Heart left ventricle (tissue), 16 donors: ENCODE measurements around the gene KCNMA1. TPM values are rescaled to one million over a fixed set of nuclear protein-coding genes. Genes with fewer than 3 reads are reported as not detected.

Experiments
- ATAC-seq, 4 donors: fragments of 200-7000 bp; cut with Tn5 transposase; one replicate each; pipeline ENCODE4 v1.9.1; 2020 to 2022; ENCODE audit warnings: moderate library complexity in 4 of 4, mild to moderate bottlenecking in 3 of 4, moderate number of reproducible peaks in 1 of 4
- DNase-seq, 5 donors: peaks; one replicate each; pipeline ENCODE4 v3.0.0-alpha.2; 2020
- H3K27ac ChIP-seq, 12 donors: fragments of 200-600 bp; sonication (generic) in 4 of 12; one replicate each; pipeline versions ENCODE4 v1.5.0 to v1.8.0; 2016 to 2022; ENCODE audit warnings: mild to moderate bottlenecking in 2 of 12
- H3K27me3 ChIP-seq, 9 donors: fragments of 200-600 bp; sonication (generic) in 2 of 9; one replicate each; pipeline versions ENCODE4 v1.5.1 to v1.8.0; 2016 to 2022; ENCODE audit warnings: mild to moderate bottlenecking in 3 of 9
- H3K36me3 ChIP-seq, 9 donors: fragments of 200-600 bp; sonication (generic) in 2 of 9; one replicate each; pipeline versions ENCODE4 v1.5.0 to v1.8.0; 2018 to 2022; ENCODE audit warnings: mild to moderate bottlenecking in 2 of 9
- H3K4me1 ChIP-seq, 12 donors: fragments of 200-600 bp; sonication (generic) in 4 of 12; one replicate each; pipeline versions ENCODE4 v1.5.0 to v1.8.0; 2016 to 2022; ENCODE audit warnings: mild to moderate bottlenecking in 3 of 12
- H3K4me3 ChIP-seq, 12 donors: fragments of 200-600 bp; sonication (generic) in 4 of 12; one replicate each; pipeline versions ENCODE4 v1.5.0 to v1.8.0; 2017 to 2022; ENCODE audit warnings: mild to moderate bottlenecking in 9 of 12, moderate library complexity in 4 of 12
- H3K9me3 ChIP-seq, 12 donors: fragments of 200-600 bp; sonication (generic) in 4 of 12; one replicate each; pipeline versions ENCODE4 v1.5.0 to v1.8.0; 2016 to 2022; ENCODE audit warnings: mild to moderate bottlenecking in 1 of 12
- CTCF ChIP-seq, 12 donors: fragments of 200-600 bp; sonication (generic) in 4 of 12; IDR thresholded peaks; one replicate each; pipeline versions ENCODE4 v1.5.0 to v1.8.0; 2018 to 2022; ENCODE audit warnings: antibody characterized with exemption in 12 of 12, mild to moderate bottlenecking in 5 of 12
- POLR2A ChIP-seq, 2 donors: fragments of 450-650 bp; IDR thresholded peaks; one replicate each; pipeline ENCODE4 v1.6.1; 2017; ENCODE audit warnings: antibody characterized with exemption in 2 of 2, mild to moderate bottlenecking in 2 of 2, moderate library complexity in 2 of 2
- WGBS, 4 donors: extraction: QIAGEN DNeasy Blood & Tissue Kit in 2 of 4; methylation state at CpG; one replicate each; pipeline versions ENCODE4 v1.1.5 to v1.1.7; 2013 to 2018; 5-methylcytosine and 5-hydroxymethylcytosine counted together
- intact Hi-C, 10 donors: fragments of 100-400 bp; cut with DNase I; formaldehyde crosslinking; loops; one replicate each; pipeline versions ENCODE4 v1.11.1 to v1.14.2; 2022
- polyA plus RNA-seq, 2 donors: library from polyadenylated mRNA; stranded (reverse); fragments of 200-250 nt; gene quantifications; one replicate each; pipeline ENCODE4 v1.2.3, GENCODE V29; 2013
- total RNA-seq, 9 donors: library from RNA; depleted of rRNA in 2 of 9; stranded (reverse); fragments of >200 nt in 2 of 9; fragmentation: NEBNext Ultra II Directional in 3 of 9; extraction: Animal tissue kit (Norgen Biotek cat#: 25700) in 3 of 9; gene quantifications; one replicate each; pipeline versions ENCODE4 v1.1.0 to v1.2.4, GENCODE V29; 2016 to 2023
- donor health status: ischemic (EF 13 %, LVEDD 7.1; RV severe dilation, severe dysfunction).
- donor health status: healthy with polysubstance abuse.
- donor health status: DM: no; HTN: yes; CAD: no.
- donor health status: DM: no; HTN: no; CAD: no.
- donor health status: ischemic (EF 25% LVEDD 6.9; RV normal size, moderate dysfunction).
- donor health status: ischemic (EF 25% LVEDD 5.7; RV mildly dilated, moderate dysfunction).
- donor health status: healthy.
- donor health status: DM: yes; HTN: yes; CAD: no.
- donor health status: ischemic (EF 35%, LVEDD 5.7; RV mildly dilated, moderate dysfunction).
- donor health status: nonischemic (EF 11% LVEDD 7.7; RV severe dilation, severe dysfunction).
- donor health status: DM: yes; HTN: yes; CAD: no.
- donor health status: PGD.
- donor health status: ischemic (EF 29% LVEDD 5.4; RV normal size, mild dysfunction).
- donor health status: nonischemic (EF 23%, LVEDD 6.1; RV moderate dilation, normal function).

KCNMA1 gene
- total and polyA plus RNA-seq, 11 donors: 0.39 to 8.7 (median 1.7) TPM

- intact Hi-C loops: loop anchor here in 6 of 10 donors (5.0 to 10.0 kb wide), 4 partner anchors 152 to 318 kb away; no protein-coding TSS in a partner anchor
- no peak overlapping the region for H3K27ac ChIP-seq
These were observed 146.9 kb downstream of the KCNMA1 start for GRCh38 chr10:77490534-77491314.

GRCh38 chr10:77486517-77486916, 151.1 kb downstream of the KCNMA1 start:
- 80 to 89% (median 83%) methylated on average over 3 of the region's 3 CpGs for WGBS, 4 donors
- ATAC-seq: no peak
- no peak overlapping the region for H3K27ac ChIP-seq
- H3K4me3 ChIP-seq: no peak overlapping the region
- H3K36me3 ChIP-seq: no peaks in the 10 kb centered on the region
- TF ChIP-seq CTCF (IDR thresholded peaks at IDR 0.05): no peak
- intact Hi-C loops: no loop called here
- no peaks in the 10 kb centered on the region for H3K9me3 ChIP-seq
- no peaks in the 10 kb centered on the region for H3K27me3 ChIP-seq
- peaks cover 0 to 6% (median 0%) of the 10 kb centered on the region in 12 donors for H3K4me1 ChIP-seq
- no peak for DNase-seq

More at GRCh38 chr10:77490534-77491314, 146.9 kb downstream of the KCNMA1 start:
- ATAC-seq (no peak), DNase-seq (no peak)
- 71 to 77% (median 75%) methylated on average over 6 of the region's 6 CpGs for WGBS, 4 donors
- Histone ChIP-seq H3K36me3 (no peaks in the 10 kb centered on the region), H3K4me1 (peaks cover 0 to 6% (median 0%) of the 10 kb centered on the region in 12 donors), H3K4me3 (no peak overlapping the region), H3K27me3 (no peaks in the 10 kb centered on the region), H3K9me3 (no peaks in the 10 kb centered on the region)
- no peak for TF ChIP-seq POLR2A (IDR thresholded peaks at IDR 0.05)
- TF ChIP-seq CTCF (IDR thresholded peaks at IDR 0.05): no peak

- Histone ChIP-seq H3K4me3 (no peak overlapping the region), H3K9me3 (no peaks in the 10 kb centered on the region), H3K4me1 (peaks cover 0 to 6% (median 0%) of the 10 kb centered on the region in 12 donors), H3K36me3 (no peaks in the 10 kb centered on the region), H3K27me3 (no peaks in the 10 kb centered on the region), H3K27ac (no peak overlapping the region)
- intact Hi-C loops: no loop called here
- no peak for TF ChIP-seq CTCF (IDR thresholded peaks at IDR 0.05)
- TF ChIP-seq POLR2A (IDR thresholded peaks at IDR 0.05): no peak
- ATAC-seq: no peak
- DNase-seq: no peak
- WGBS, 4 donors: 70 to 90% (median 81%) methylated on average over 2 of the region's 2 CpGs
These were observed 151.8 kb downstream of the KCNMA1 start for GRCh38 chr10:77485847-77486246.

- Histone ChIP-seq H3K27me3 (no peaks in the 10 kb centered on the region), H3K9me3 (no peaks in the 10 kb centered on the region), H3K4me1 (peaks cover 0 to 2% (median 0%) of the 10 kb centered on the region in 12 donors), H3K4me3 (no peak overlapping the region), H3K36me3 (no peaks in the 10 kb centered on the region), H3K27ac (no peak overlapping the region)
- 57 to 69% (median 62%) methylated on average over 2 of the region's 2 CpGs for WGBS, 4 donors
- TF ChIP-seq CTCF (IDR thresholded peaks at IDR 0.05) (no peak), POLR2A (IDR thresholded peaks at IDR 0.05) (no peak)
- DNase-seq (no peak), ATAC-seq (no peak)
- intact Hi-C loops: no loop called here
These were observed 155.5 kb downstream of the KCNMA1 start for GRCh38 chr10:77482072-77482471.
